Aorta (tissue), 5 donors: ENCODE measurements around the gene IRF7. TPM values are rescaled to one million over a fixed set of nuclear protein-coding genes. Genes with fewer than 3 reads are reported as not detected.

Experiments
- ATAC-seq: fragments of 200-7000 bp; cut with Tn5 transposase; one replicate; pipeline ENCODE4 v1.9.1; 2022; ENCODE audit warnings: moderate library complexity; ENCODE audit not compliant: low FRiP score
- DNase-seq, 2 donors: peaks; one replicate each; pipeline ENCODE4 v3.0.0-alpha.2; 2020
- H3K27ac ChIP-seq, 2 donors: one replicate each; pipeline ENCODE4 v1.5.1; 2013; ENCODE audit warnings: low read length in 2 of 2, mild to moderate bottlenecking in 2 of 2, moderate library complexity in 2 of 2, control low read depth in 1 of 2, inconsistent platforms in 1 of 2, low read depth in 1 of 2
- H3K27me3 ChIP-seq, 2 donors: one replicate each; pipeline ENCODE4 v1.6.1; 2013; ENCODE audit warnings: control low read depth in 1 of 2, low read length in 1 of 2, mild to moderate bottlenecking in 1 of 2, moderate library complexity in 1 of 2; ENCODE audit not compliant: insufficient read depth in 2 of 2, control insufficient read depth in 1 of 2
- H3K36me3 ChIP-seq, 2 donors: one replicate each; pipeline ENCODE4 v1.6.1; 2013; ENCODE audit warnings: control low read depth in 1 of 2, low read length in 1 of 2, mild to moderate bottlenecking in 1 of 2; ENCODE audit not compliant: insufficient read depth in 2 of 2, control insufficient read depth in 1 of 2
- H3K4me1 ChIP-seq, 2 donors: one replicate each; pipeline ENCODE4 v1.6.1; 2013; ENCODE audit warnings: low read length in 2 of 2, control low read depth in 1 of 2, mild to moderate bottlenecking in 1 of 2, moderate library complexity in 1 of 2; ENCODE audit not compliant: insufficient read depth in 2 of 2, control insufficient read depth in 1 of 2
- H3K4me3 ChIP-seq, 2 donors: one replicate each; pipeline ENCODE4 v1.5.1; 2013; ENCODE audit warnings: low read length in 2 of 2, control low read depth in 1 of 2, mild to moderate bottlenecking in 1 of 2
- H3K9me3 ChIP-seq: one replicate; pipeline ENCODE4 v1.6.1; 2013; ENCODE audit warnings: mild to moderate bottlenecking, low read length; ENCODE audit not compliant: control insufficient read depth
- WGBS, 2 donors: extraction: QIAGEN DNeasy Blood & Tissue Kit; methylation state at CpG; one replicate each; pipeline ENCODE4 v1.1.7; 2013; 5-methylcytosine and 5-hydroxymethylcytosine counted together
- intact Hi-C, 2 donors: fragments of 100-400 bp; cut with DNase I; formaldehyde crosslinking; loops; one replicate each; pipeline versions ENCODE4 v1.14.2 to v1.15.0; 2022
- polyA plus RNA-seq, 2 donors: library from polyadenylated mRNA; stranded (reverse); fragments of 200-250 nt; gene quantifications; one replicate each; pipeline ENCODE4 v1.2.3, GENCODE V29; 2013
- total RNA-seq, 2 donors: library from RNA; stranded (reverse); fragmentation: NEBNext Ultra II Directional; extraction: Animal tissue kit (Norgen Biotek cat#: 25700); gene quantifications; one replicate each; pipeline ENCODE4 v1.2.1, GENCODE V29; 2021
- donor health status: healthy with polysubstance abuse.
- donor health status: Bipolar disorder and iron deficiency.
- donor health status: DM: no; HTN: no; CAD: no.
- donor health status: DM: no; HTN: no; CAD: no.
- donor health status: DM: yes; HTN: yes; CAD: no.

IRF7 gene
- total and polyA plus RNA-seq, 4 donors: 13.4 to 30.9 (median 26.3) TPM

DNA sequence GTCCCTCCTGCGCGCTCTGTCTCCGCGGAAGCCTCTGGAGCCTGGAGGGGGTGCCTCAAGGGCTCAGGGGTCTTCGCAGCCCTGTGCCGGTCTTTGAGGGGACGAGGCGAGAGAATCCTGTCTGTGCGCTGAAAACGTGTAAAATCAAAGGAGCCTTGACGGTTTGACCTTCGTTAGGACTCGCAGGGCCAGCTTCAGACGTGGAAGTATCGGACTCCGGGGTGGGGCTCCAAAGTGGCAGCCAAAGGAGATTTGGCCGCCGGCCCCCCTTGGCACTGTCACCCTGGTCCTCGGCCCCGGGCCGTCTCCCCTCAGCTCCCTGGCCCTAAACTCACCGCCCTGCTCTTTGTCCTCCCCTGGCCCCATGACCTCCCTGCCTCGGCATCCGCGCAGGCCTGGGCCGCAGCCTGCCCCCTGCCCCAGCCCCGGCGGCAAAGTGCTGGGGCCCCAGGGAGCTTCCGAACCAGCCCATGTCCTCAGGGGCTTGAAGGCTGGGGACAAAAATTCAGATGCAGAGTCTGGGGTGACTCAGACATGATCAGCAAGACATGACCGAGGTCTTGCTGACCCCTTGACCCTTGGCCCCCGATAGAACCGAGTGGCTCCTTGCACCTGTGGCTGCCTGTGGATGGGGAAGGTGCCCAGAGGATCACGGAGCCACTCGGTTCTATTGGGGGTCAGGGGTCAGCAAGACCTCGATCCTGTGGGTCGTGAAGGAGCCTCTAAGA, 46.4 kb downstream of the IRF7 start:
- peak overlapping the region in 1 of 2 donors; percentile 26 for H3K27ac ChIP-seq
- intact Hi-C loops: no loop called here
- peak; percentile 26 for ATAC-seq
- H3K36me3 ChIP-seq: no peaks in the 10 kb centered on the region
- H3K27me3 ChIP-seq: no peaks in the 10 kb centered on the region
- H3K4me1 ChIP-seq: no peaks in the 10 kb centered on the region
- H3K4me3 ChIP-seq: peak overlapping the region; percentile 70 to 75
- WGBS, 2 donors: 39 to 41% methylated on average over 32 to 36 of the region's 36 CpGs
- no peak for DNase-seq
- no peaks in the 10 kb centered on the region for H3K9me3 ChIP-seq

DNA sequence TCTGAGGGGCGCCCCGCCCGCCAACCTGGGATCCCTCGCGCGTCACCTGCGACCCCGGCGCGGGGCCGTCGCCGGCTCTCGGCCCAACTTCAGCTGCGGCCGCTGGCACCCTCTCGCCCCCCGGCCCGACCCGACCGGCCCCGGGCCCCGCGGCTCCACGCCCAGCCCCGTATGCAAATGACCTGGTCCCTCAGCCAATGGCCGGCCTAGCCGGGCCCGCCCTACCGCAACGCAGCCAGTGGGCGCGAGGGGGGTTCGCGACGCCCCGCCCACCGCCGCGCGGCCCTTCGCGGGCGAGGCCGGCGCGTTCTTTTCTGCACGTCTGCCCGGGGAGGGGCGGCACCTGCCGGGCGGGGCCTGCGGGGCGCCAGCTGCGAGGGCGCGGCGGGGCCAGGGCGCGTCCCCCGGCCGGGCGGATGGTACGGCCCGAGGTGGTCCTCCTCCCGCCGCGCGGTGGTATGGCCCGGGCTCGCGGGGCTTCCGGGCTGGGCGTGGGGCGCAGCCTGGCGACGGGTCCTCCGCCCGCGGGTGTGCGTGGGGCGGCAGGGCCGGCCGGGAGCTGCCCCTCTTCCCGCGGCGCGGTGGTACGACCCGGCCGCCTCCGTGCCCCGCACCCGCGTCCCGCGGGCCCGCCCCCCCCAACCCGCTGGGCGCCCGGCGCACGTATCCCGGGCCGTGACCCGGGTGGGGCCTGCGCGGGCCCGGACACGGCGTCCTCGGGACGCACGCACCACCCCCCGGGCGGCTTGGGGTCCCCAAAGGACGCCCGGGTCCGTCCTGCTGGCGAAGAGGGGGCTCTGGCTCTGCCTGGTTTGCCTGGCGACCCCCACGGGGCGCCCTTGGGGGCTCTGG, 47.2 kb downstream of the IRF7 start:
- Histone ChIP-seq H3K9me3 (no peaks in the 10 kb centered on the region), H3K4me1 (no peaks in the 10 kb centered on the region), H3K27me3 (no peaks in the 10 kb centered on the region), H3K4me3 (peak overlapping the region; percentile 70 to 75), H3K27ac (peak overlapping the region in 1 of 2 donors; percentile 26), H3K36me3 (no peaks in the 10 kb centered on the region)
- DNase-seq (peak; percentile 96), ATAC-seq (peak; percentile 92)
- intact Hi-C loops: no loop called here
- 1 to 2% methylated on average over 40 to 123 of the region's 123 CpGs for WGBS, 2 donors

GRCh38 chr11:567629-568292, 48.0 kb downstream of the IRF7 start:
- DNase-seq: no peak
- intact Hi-C loops: no loop called here
- Histone ChIP-seq H3K36me3 (no peaks in the 10 kb centered on the region), H3K4me1 (no peaks in the 10 kb centered on the region), H3K27me3 (no peaks in the 10 kb centered on the region), H3K4me3 (peak overlapping the region; percentile 35 to 70), H3K9me3 (no peaks in the 10 kb centered on the region), H3K27ac (no peak overlapping the region)
- ATAC-seq: peak; percentile 20
- 24 to 28% methylated on average over 34 to 41 of the region's 41 CpGs for WGBS, 2 donors

GRCh38 chr11:567011-567628, 48.6 kb downstream of the IRF7 start:
- DNase-seq (no peak), ATAC-seq (no peak)
- Histone ChIP-seq H3K4me1 (no peaks in the 10 kb centered on the region), H3K27ac (no peak overlapping the region), H3K4me3 (no peak overlapping the region), H3K27me3 (no peaks in the 10 kb centered on the region), H3K9me3 (no peaks in the 10 kb centered on the region), H3K36me3 (no peaks in the 10 kb centered on the region)
- intact Hi-C loops: no loop called here
- WGBS, 2 donors: 93 to 96% methylated on average over 18 of the region's 18 CpGs

DNA sequence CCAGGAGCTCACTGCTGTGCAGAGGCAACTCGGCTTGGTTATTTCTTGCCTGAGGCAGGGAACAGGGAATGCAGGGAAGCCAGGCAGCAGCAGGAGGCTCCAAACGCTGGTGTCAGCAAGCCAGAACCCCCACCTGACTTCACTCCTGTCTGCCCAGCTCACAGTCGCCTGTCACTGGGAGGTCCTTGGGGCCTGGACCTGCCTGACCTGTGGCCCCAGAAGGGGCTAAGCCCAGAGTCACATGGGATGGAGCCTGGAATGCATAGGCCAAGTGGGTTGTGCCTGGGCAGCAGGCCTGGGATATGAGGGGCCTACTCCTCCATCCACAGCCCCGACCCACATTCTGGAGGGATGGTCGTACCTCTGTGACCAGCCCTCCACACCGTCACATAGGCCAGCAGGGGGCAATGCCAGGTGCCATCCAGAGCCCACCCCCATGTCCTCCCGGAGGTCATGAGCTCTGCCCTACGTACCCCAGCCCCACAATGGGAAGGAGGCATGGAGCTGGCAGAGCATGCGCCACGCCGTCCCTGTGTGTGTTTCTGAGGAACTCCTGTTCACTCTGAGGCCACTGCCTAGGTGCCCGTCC, 49.7 kb downstream of the IRF7 start:
- no peak for DNase-seq
- H3K27ac ChIP-seq: no peak overlapping the region
- no peaks in the 10 kb centered on the region for H3K9me3 ChIP-seq
- no peaks in the 10 kb centered on the region for H3K4me1 ChIP-seq
- WGBS, 2 donors: 86% methylated on average over 12 of the region's 12 CpGs
- ATAC-seq: no peak
- no peaks in the 10 kb centered on the region for H3K27me3 ChIP-seq
- H3K4me3 ChIP-seq: no peak overlapping the region
- intact Hi-C loops: no loop called here
- no peaks in the 10 kb centered on the region for H3K36me3 ChIP-seq

GRCh38 chr11:563812-564578, 51.8 kb downstream of the IRF7 start:
- intact Hi-C loops: no loop called here
- Histone ChIP-seq H3K4me1 (no peaks in the 10 kb centered on the region), H3K27me3 (no peaks in the 10 kb centered on the region), H3K9me3 (no peaks in the 10 kb centered on the region), H3K4me3 (no peak overlapping the region), H3K36me3 (no peaks in the 10 kb centered on the region), H3K27ac (no peak overlapping the region)
- WGBS, 2 donors: 89% methylated on average over 12 of the region's 12 CpGs
- ATAC-seq (no peak), DNase-seq (no peak)

DNA sequence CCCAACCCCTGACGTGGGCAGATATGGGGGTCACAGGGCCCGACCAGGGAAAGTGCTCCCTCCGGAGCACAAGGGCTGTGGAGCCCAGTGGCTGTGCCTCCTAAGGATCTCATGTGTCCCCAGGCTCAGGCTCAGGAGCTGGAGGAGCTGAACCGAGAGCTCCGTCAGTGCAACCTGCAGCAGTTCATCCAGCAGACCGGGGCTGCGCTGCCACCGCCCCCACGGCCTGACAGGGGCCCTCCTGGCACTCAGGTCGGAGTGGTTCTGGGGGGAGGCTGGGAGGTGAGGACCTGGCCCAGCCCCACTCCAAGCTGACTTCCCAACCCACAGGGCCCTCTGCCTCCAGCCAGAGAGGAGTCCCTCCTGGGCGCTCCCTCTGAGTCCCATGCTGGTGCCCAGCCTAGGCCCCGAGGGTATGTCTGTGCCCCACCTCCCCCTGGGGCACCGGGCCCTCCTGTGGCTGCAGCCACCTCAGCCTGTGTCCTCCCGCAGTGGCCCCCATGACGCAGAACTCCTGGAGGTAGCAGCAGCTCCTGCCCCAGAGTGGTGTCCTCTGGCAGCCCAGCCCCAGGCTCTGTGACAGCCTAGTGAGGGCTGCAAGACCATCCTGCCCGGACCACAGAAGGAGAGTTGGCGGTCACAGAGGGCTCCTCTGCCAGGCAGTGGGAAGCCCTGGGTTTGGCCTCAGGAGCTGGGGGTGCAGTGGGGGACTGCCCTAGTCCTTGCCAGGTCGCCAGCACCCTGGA, 52.5 kb downstream of the IRF7 start:
- H3K4me3 ChIP-seq: no peak overlapping the region
- H3K27me3 ChIP-seq: no peaks in the 10 kb centered on the region
- DNase-seq: no peak
- no peak overlapping the region for H3K27ac ChIP-seq
- no peak for ATAC-seq
- 92% methylated on average over 18 of the region's 18 CpGs for WGBS, 2 donors
- H3K36me3 ChIP-seq: no peaks in the 10 kb centered on the region
- no peaks in the 10 kb centered on the region for H3K9me3 ChIP-seq
- intact Hi-C loops: no loop called here
- no peaks in the 10 kb centered on the region for H3K4me1 ChIP-seq
